Activated T-cell treated with anti-CD3 and anti-CD28 coated beads, Interleukin-2, amount 50 U/mL, for 72 hours (primary cell): ENCODE results near the gene NRDC. TPM values are rescaled to one million over a fixed set of nuclear protein-coding genes. Genes with fewer than 3 reads are reported as not detected.

Source experiments
- ATAC-seq, 2 donors: fragments of 150-1000 bp; cut with Tn5 transposase; replicated peaks in 1 of 2; 2 replicates each; pipeline ENCODE4 v1.10.0; 2021; ENCODE audit warnings: moderate library complexity in 2 of 2, mild to moderate bottlenecking in 1 of 2
- DNase-seq, 2 donors: peaks; one replicate each; pipeline ENCODE4 v3.0.0; 2021 to 2022; ENCODE audit warnings: mixed read lengths in 1 of 2
- H3K27ac Mint-ChIP-seq: one replicate; pipeline ENCODE4 v1.8.0; 2022; ENCODE audit warnings: mild to moderate bottlenecking, moderate library complexity, mixed read lengths
- H3K27me3 Mint-ChIP-seq: one replicate; pipeline ENCODE4 v1.8.0; 2022; ENCODE audit warnings: low read depth, mixed read lengths
- H3K36me3 Mint-ChIP-seq, 2 donors: one replicate each; pipeline ENCODE4 v1.8.0; 2022; ENCODE audit warnings: mixed read lengths in 2 of 2, mild to moderate bottlenecking in 1 of 2; ENCODE audit not compliant: insufficient read depth in 2 of 2
- H3K4me1 Mint-ChIP-seq: one replicate; pipeline ENCODE4 v1.8.0; 2022; ENCODE audit warnings: low read depth, mixed read lengths
- H3K4me3 Mint-ChIP-seq, 2 donors: one replicate each; pipeline ENCODE4 v1.8.0; 2022; ENCODE audit warnings: mild to moderate bottlenecking in 2 of 2, mixed read lengths in 2 of 2, moderate library complexity in 2 of 2
- H3K9me3 Mint-ChIP-seq, 2 donors: one replicate each; pipeline ENCODE4 v1.8.0; 2022; ENCODE audit warnings: mixed read lengths in 2 of 2
- total RNA-seq, 2 donors: library from RNA; stranded (reverse); gene quantifications; one replicate each; pipeline ENCODE4 v1.2.3, GENCODE V29; 2022

NRDC gene
- total RNA-seq, 2 donors from 2014 or later, result 209 to 226 TPM

DNA sequence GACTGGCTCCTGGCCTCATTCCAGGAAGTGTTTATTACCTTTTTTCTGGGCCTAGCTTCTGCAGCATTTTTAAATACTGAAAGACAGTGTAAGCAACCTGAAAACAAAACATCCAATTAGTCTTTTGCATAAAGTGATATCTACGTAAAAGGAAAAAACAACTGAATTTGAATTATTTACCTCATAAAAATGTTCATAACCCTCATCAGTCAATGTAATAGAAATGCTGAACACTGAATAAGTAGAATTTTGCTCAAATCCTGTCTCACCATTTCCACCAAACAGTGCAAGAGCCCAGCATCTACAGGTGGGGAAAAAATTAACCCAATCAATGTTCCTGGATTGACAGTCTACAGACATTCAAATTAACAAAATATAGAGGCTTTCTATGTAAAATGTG is 64.0 kb downstream of the NRDC start:
- no peaks in the 10 kb centered on the region for H3K9me3 Mint-ChIP-seq
- peaks cover 1 to 16% of the 10 kb centered on the region in 2 donors for H3K36me3 Mint-ChIP-seq
- H3K27me3 Mint-ChIP-seq, result no peaks in the 10 kb centered on the region
- H3K4me3 Mint-ChIP-seq, result no peak overlapping the region
- no peak for DNase-seq
- no peak overlapping the region for H3K27ac Mint-ChIP-seq
- no peak for ATAC-seq
- H3K4me1 Mint-ChIP-seq, result no peaks in the 10 kb centered on the region

DNA sequence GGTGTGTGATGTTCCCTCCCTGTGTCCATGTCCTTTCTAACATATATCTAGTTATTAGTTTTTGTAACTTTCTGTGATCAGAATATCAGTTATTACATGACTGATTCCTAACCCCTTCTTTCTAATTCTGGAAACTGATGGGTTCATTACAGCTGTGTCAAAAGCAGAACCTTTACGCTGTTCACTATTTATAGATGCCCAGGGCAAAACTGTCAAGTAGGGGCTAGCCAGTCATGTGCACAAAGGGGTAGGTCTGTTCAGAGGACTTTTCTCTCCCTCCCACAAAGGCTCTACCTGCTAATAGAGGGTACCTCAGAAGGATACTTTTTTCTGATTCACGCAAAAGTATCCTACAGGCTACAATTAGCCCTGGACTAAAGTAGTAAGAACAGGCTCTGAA is 79.2 kb downstream of the NRDC start:
- H3K36me3 Mint-ChIP-seq, result peaks cover 3 to 5% of the 10 kb centered on the region in 2 donors
- H3K4me1 Mint-ChIP-seq, result no peaks in the 10 kb centered on the region
- H3K4me3 Mint-ChIP-seq, result no peak overlapping the region
- DNase-seq (no peak), ATAC-seq (no peak)
- H3K9me3 Mint-ChIP-seq, result no peaks in the 10 kb centered on the region
- no peaks in the 10 kb centered on the region for H3K27me3 Mint-ChIP-seq
- no peak overlapping the region for H3K27ac Mint-ChIP-seq

DNA sequence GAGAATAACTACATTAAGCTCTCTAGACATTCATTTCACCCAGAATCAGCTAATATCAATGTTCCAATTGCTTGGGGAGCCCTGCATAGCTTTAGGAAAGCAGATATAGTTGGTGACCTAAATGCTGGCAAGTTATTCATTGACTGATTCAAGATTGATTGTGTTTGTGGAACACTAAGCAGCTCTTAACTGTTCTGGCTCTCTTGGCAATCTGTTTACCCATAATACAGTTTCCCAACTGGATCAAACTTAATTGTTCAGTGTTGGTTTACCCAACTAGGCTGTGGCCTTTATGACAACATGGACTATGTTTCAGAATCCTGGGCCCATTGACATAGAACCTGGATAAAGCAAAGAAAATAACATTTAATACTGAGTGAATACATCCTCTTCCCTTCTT is 83.7 kb downstream of the NRDC start:
- Mint-ChIP-seq H3K27ac (peak overlapping the region; percentile 27), H3K27me3 (no peaks in the 10 kb centered on the region), H3K4me1 (peaks cover 19% of the 10 kb centered on the region), H3K36me3 (peaks cover 3 to 7% of the 10 kb centered on the region in 2 donors), H3K9me3 (no peaks in the 10 kb centered on the region), H3K4me3 (no peak overlapping the region)
- ATAC-seq (no peak), DNase-seq (no peak)

DNA sequence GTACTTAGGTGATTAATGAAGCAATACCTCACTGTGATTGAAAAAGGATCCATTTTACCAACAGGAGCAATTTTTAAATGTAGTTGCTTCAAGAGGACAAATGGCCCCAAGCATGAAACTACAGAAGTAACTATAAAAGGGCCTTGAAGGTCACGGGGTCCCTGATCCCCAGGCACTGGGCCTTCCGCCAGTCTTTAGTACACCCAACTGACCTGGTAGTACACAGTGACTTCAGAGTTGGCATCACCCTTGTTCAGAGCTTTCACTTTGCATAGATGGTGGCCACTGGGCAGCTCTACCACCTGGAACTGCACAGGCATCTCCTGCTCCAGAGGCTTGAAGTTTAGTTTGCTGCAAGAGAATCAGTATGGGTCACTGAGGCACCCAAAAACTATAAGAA is 84.3 kb downstream of the NRDC start:
- Mint-ChIP-seq H3K4me3 (no peak overlapping the region), H3K9me3 (no peaks in the 10 kb centered on the region), H3K27me3 (no peaks in the 10 kb centered on the region), H3K36me3 (peaks cover 3 to 10% of the 10 kb centered on the region in 2 donors), H3K4me1 (peaks cover 19% of the 10 kb centered on the region), H3K27ac (peak overlapping the region; percentile 27)
- no peak for ATAC-seq
- DNase-seq, result no peak

DNA sequence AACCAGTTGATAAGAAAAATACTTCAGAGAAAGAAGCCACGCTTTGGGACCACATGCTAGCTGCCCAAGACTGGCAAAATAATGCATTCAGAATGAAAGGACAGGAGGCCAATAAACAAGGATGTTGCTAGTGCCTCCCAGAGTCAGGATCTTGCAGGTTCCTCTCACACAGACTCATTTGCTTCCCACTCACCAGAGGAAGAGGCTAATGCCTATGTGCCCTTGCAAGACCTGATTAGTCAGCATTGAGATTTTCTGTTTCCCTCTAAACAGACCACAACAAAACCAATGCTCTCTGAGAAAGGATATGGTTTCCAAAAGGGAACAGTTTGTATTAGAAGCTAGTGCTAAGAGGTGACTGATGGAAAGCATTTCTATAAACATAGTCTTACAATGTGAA is 85.7 kb downstream of the NRDC start:
- Mint-ChIP-seq H3K9me3 (no peaks in the 10 kb centered on the region), H3K36me3 (peaks cover 6 to 10% of the 10 kb centered on the region in 2 donors), H3K27me3 (no peaks in the 10 kb centered on the region), H3K4me3 (no peak overlapping the region), H3K4me1 (peaks cover 19% of the 10 kb centered on the region), H3K27ac (peak overlapping the region; percentile 52)
- ATAC-seq (peak; percentile 69 to 72), DNase-seq (peak in 1 of 2 donors; percentile 5)

DNA sequence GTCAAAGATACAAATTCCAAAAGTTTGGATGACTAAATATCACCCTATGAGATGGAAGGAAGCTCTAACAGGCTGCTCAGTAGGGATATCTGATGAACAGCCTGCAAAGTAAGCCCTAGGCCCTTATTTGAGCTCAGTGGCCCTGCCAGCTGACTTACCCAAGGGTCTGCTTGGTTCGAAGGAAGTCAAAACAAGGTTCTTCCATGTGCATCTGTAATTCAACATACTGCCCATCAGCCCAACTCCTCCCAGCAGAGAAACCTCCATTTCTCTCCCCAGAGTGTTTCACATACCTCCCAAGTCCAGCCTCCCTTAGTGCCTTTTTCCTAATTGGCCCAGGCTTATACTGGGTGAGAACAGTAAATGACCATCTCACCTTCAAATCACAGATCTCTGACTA is 86.6 kb downstream of the NRDC start:
- no peak overlapping the region for H3K4me3 Mint-ChIP-seq
- no peak for DNase-seq
- ATAC-seq, result no peak
- peaks cover 19% of the 10 kb centered on the region for H3K4me1 Mint-ChIP-seq
- H3K27ac Mint-ChIP-seq, result no peak overlapping the region
- H3K36me3 Mint-ChIP-seq, result peaks cover 3 to 9% of the 10 kb centered on the region in 2 donors
- H3K9me3 Mint-ChIP-seq, result no peaks in the 10 kb centered on the region
- H3K27me3 Mint-ChIP-seq, result no peaks in the 10 kb centered on the region

DNA sequence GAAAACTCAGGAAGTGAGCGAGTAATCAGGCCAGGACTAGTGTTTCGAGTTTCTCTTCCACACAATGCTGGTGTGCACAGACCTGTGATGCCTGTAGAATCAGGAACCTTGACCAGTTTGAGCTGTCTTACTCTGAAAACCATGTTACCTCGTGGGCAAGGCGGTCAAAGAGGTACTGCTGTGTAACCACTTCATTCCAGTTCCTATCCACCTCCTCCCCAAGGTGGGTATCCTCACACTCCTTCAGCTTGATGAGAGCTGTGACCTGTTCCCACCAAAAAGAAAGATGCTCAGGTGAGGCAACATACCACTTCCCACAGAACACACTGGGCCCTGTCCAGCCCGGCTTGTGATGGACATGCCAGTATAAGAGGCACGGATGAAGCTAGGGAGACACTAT is 88.1 kb downstream of the NRDC start:
- Mint-ChIP-seq H3K9me3 (no peaks in the 10 kb centered on the region), H3K27ac (no peak overlapping the region), H3K27me3 (no peaks in the 10 kb centered on the region), H3K36me3 (peaks cover 4 to 12% of the 10 kb centered on the region in 2 donors), H3K4me1 (peaks cover 19% of the 10 kb centered on the region), H3K4me3 (no peak overlapping the region)
- no peak for ATAC-seq
- no peak for DNase-seq

DNA sequence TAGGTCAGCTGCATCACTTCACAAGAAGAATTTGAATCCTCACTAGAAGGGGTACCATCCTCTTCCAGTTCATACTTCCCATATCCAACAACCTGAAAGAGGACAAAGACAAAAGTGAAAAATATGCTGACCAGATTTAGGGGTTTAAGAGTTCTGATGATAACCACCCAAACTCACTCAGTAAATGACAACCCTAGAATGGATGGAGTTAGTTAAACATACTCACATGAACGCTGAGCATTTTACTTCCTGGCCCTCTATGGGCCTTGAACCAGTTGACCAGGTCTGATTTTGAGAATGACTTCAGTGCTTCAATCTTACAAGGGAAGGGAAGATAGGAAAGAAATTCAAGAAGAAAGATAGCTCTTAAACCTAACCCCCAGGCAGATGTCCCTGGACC is 89.2 kb downstream of the NRDC start:
- no peaks in the 10 kb centered on the region for H3K9me3 Mint-ChIP-seq
- peaks cover 6 to 13% of the 10 kb centered on the region in 2 donors for H3K36me3 Mint-ChIP-seq
- DNase-seq, result no peak

DNA sequence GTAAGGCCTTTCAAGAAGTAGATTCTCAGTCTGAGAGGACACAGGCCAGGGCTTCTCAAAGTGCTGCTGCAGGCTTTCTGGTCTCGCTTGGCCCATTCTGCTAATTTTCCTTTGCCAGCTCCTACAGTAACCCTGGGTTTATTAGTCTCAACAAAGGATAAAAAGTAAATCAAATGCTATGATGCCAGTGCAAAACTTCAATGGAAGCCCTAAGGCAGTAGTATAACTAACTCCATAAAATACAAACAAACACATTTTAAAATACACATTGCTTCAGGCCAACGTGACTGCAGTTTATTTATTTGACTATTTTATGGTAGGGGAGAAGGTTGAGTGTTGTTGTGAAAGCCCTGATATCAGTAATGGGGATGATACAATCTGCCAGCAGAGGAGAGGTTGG is 89.6 kb downstream of the NRDC start:
- ATAC-seq (no peak), DNase-seq (no peak)
- Mint-ChIP-seq H3K27me3 (no peaks in the 10 kb centered on the region), H3K4me1 (peaks cover 17% of the 10 kb centered on the region), H3K36me3 (peaks cover 6 to 13% of the 10 kb centered on the region in 2 donors), H3K9me3 (no peaks in the 10 kb centered on the region), H3K4me3 (no peak overlapping the region), H3K27ac (peak overlapping the region; percentile 27)

More for the DNA sequence above, 89.2 kb downstream of the NRDC start:
- ATAC-seq, result no peak
- Mint-ChIP-seq H3K4me3 (no peak overlapping the region), H3K27ac (peak overlapping the region; percentile 21), H3K4me1 (peaks cover 19% of the 10 kb centered on the region), H3K27me3 (no peaks in the 10 kb centered on the region)

DNA sequence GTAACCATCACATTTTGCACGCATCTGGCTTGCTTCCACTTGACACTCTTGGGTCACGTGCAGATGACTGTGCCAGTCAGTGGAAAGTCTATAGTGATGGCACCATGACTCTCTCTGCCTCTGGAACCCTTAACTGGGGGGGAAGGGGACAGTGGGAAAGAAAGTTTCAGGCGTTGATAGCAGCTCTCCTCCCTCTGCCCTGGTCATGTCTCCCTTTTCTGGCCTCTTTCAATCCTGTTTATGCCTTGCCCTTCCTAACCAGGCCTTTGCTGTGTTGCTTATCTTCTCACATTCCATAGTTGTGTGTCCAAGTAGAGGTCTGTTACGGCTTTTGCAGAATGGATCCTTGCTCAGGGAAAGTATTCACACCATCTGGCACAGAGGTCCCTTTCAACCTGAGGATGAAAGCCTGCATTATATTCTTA is 93.5 kb downstream of the NRDC start:
- DNase-seq, result no peak
- no peak overlapping the region for H3K27ac Mint-ChIP-seq
- no peak overlapping the region for H3K4me3 Mint-ChIP-seq
- H3K27me3 Mint-ChIP-seq, result no peaks in the 10 kb centered on the region
- H3K9me3 Mint-ChIP-seq, result no peaks in the 10 kb centered on the region
- no peak for ATAC-seq
- H3K36me3 Mint-ChIP-seq, result peaks cover 7 to 13% of the 10 kb centered on the region in 2 donors
- H3K4me1 Mint-ChIP-seq, result no peaks in the 10 kb centered on the region

DNA sequence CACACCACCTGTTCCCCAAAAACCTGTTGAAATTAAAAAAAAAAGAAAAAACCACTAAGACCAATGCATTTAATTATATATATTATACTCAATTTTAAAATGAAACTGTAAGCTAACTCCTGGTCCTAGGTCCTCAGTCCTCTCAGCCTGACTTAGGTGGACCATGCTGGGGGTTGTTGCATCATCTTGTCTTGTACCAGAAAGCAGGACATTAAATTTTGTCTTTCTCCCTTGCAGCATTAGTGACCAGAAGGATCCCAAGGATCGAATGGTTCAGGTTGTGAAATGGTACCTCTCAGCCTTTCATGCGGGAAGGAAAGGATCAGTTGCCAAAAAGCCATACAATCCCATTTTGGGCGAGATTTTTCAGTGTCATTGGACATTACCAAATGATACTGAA is 97.6 kb downstream of the NRDC start:
- Mint-ChIP-seq H3K4me3 (no peak overlapping the region), H3K27ac (no peak overlapping the region), H3K36me3 (peaks cover 4 to 16% of the 10 kb centered on the region in 2 donors), H3K9me3 (no peaks in the 10 kb centered on the region), H3K4me1 (no peaks in the 10 kb centered on the region), H3K27me3 (no peaks in the 10 kb centered on the region)
- DNase-seq (no peak), ATAC-seq (no peak)

DNA sequence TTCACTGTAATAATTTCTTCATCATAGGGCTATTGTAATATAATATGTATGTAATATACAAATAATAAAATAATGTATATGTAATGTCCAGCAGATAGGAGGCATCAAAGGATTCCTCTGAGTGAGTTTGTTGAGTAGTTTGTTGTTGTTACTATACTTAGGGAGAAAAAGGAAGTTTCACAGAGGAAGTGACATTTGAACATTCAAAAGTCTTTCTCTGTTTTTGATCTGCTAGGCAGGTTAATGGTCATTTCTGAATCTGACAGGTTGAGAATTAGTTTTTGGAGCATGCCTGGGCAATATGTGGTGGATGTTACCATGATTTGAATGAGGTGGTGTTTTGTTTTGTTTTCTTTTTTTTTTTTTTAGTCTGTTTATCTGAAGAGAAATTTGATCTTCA is 102.1 kb downstream of the NRDC start:
- H3K4me3 Mint-ChIP-seq, result no peak overlapping the region
- no peaks in the 10 kb centered on the region for H3K27me3 Mint-ChIP-seq
- no peak for DNase-seq
- no peak for ATAC-seq
- peaks cover 11 to 24% of the 10 kb centered on the region in 2 donors for H3K36me3 Mint-ChIP-seq
- H3K9me3 Mint-ChIP-seq, result no peaks in the 10 kb centered on the region
- peaks cover 15% of the 10 kb centered on the region for H3K4me1 Mint-ChIP-seq
- H3K27ac Mint-ChIP-seq, result peak overlapping the region; percentile 6

DNA sequence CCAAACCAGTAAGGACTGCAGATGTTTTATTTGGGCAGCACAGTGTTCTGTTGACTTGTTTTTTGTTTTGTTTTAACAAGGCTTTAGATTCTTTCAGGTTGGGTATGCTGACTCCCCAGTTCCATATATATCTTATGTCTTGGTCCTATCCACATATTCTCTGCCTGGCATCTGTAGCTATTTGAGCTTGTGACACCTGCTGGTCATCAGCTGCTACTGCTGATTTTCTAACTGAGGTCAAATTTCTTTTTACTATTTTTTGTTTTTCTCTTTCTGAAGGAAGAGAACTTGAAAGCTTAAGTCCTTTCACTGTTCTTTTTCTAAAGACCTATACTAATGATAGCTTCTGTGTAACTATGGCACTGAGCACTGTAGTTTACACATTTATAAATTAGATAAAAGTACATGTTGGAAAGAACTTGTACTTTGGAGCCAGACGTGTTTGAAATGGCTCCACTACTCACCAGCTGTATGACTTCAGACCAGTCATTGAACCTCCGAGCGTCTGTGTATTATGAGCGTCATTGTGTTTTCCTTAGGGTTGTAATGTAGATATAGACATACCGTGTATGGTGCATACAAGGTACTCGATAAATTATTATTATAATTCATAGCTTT is 109.4 kb downstream of the NRDC start:
- peak overlapping the region; percentile 52 for H3K27ac Mint-ChIP-seq
- H3K36me3 Mint-ChIP-seq, result peaks cover 6 to 23% of the 10 kb centered on the region in 2 donors
- no peak overlapping the region for H3K4me3 Mint-ChIP-seq
- H3K27me3 Mint-ChIP-seq, result no peaks in the 10 kb centered on the region
- peaks cover 15% of the 10 kb centered on the region for H3K4me1 Mint-ChIP-seq
- DNase-seq, result no peak
- H3K9me3 Mint-ChIP-seq, result no peaks in the 10 kb centered on the region
- peak in 1 of 2 donors; percentile 53 for ATAC-seq

DNA sequence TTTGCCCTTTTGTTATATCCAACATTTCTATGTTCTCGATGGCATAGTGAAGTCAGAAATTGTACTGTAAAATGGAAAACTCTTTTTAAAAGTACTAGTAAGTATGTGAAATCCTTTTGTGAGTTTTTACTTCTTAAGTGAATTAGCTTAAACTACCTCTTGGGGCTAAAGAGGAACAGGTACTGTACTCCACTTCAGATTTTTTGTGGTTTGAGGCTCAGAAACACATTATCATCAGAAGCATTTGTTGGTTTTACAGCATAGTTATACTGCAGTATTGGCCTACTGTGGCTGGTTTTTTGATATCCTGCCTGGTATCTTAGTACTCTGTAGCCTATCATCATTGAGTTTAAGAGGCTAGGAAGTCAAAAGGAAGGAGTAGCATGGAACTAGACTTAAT is 117.2 kb downstream of the NRDC start:
- ATAC-seq, result no peak

More for the DNA sequence above, 117.2 kb downstream of the NRDC start:
- no peak overlapping the region for H3K4me3 Mint-ChIP-seq
- H3K36me3 Mint-ChIP-seq, result peaks cover 2 to 6% of the 10 kb centered on the region in 2 donors
- H3K27me3 Mint-ChIP-seq, result no peaks in the 10 kb centered on the region
- no peaks in the 10 kb centered on the region for H3K9me3 Mint-ChIP-seq
- H3K27ac Mint-ChIP-seq, result no peak overlapping the region
- DNase-seq, result no peak
- H3K4me1 Mint-ChIP-seq, result peaks cover 22% of the 10 kb centered on the region
